Stimulated activated CD4-positive, alpha-beta T cell treated with anti-CD3 and anti-CD28 coated beads, Interleukin-15, amount 100 ng/mL, for 24 hours (primary cell): ENCODE data around the gene RHBDD2.
A peak's percentile ranks its signal among the peaks of the same experiment; 100 is the strongest.

Source experiments
- DNase-seq: peaks from one replicate; pipeline ENCODE4 v3.0.0-alpha.2; 2020

The RHBDD2 gene

DNA sequence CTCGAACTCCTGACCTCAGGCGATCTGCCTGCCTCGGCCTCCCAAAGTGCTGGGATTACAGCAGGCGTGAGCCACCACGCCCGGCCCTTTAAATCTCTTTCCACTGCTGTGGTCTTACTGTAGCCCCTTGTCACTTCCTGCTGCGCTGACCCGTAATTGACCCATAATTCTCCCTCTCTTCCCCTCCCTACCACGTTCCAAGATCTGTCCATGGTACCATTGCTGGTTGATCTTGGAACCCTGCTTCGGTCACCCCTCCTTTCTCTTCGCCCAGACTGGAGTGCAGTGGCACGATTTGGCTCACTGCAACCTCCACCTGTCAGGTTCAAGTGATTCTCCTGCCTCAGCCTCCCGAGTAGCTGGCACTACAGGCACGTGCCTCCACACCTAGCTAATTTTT, 42.6 kb downstream of the RHBDD2 start:
- DNase-seq = no peak

DNA sequence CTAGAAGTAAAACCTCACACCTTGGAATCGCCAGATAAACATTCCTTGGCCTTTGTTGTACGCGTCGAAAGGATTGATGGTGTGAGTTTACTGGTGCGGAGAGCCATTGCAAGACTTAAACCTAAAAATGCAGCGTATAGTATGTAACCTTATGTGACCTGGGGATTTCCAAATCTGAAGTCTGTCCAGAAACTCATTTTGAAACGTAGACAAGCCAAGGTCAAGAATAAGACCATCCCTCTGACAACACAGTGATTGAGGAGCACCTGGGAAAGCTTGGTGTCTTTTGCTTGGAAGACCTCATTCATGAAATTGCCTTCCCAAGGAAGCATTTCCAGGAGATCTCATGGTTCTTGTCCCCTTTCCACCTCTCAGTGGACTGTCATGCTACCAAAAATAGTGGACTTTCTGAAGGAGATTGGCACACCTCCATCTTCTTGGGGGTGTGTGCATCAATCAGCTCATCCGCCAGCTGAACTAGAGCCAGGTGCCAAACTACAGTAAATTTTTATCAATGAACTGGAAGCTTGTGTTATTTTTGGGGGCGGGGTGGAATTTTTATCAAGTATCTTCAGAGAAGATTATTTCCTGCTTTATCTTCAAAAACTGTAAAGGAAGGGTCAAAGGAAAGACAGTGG, 44.3 kb downstream of the RHBDD2 start:
- no peak for DNase-seq

DNA sequence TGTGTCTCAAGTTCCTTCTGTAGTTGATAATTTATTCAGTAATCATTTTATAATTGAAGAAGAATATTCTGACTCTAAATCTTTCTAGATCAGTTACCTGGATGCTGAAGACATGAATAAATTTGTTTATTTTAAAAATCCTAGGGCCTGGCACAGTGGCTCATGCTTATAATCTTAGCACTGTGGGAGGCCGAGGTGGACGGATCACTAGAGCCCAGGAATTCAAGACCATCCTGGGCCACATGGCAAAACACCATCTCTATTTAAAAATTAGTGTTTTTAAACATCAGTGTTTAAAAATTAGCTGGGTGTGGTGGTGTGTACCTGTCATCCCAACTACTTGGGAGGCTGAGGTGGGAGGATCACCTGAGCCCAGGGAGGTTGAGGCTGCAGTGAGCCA, 45.4 kb downstream of the RHBDD2 start:
- no peak for DNase-seq

DNA sequence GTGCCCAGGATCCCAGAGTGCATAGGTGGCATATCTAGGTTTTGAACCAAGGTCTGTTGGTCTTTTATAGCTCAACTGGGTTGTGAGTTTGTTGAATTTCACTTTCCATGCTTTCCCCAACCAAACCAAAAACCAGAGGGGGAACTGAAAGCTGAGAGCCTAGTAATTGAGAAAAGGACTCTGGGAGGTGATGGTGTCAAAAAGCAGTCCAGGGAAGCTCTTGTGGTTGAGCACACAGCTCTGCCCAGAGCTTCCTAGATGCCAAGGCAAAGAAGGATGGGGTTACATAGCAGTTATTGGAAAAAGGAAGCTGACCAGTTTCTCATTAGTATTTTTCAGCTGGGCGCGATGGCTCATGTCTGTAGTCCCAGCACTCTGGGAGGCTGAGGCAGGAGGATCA, 46.1 kb downstream of the RHBDD2 start:
- DNase-seq = no peak

DNA sequence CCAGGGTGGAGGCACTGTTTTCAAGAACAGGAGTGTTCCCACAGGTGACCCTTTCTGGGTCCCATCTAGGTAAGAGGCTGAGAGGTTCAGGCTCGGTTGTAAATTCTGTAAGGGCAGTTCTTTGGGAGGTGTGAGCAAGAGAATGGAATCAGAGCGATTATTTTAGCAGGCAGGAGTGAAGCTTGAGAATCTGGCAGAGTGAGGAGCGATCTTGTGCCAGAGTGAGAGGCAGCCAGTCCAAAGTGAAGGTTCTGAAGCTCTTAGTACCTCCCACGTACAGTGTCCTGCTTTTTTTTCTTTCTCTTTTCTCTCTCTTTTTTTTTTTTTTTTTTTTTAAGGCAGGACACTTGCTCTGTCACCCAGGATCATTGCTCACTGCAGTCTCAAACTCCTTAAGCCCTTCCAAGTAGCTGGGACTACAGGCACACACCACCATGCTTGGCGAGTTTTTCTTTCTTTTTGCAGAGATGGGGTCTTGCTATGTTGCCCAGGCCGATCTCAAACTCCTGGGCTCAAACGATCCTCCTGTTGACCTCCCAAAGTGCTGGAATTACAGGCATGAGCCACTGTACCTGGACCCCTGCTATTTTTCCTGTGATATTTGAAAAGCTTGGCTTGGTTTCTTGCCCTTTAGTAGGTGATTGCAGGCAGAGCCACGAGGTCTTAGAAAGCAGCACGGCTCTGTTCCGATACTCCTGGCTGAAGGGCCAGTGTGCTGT, 47.0 kb downstream of the RHBDD2 start:
- DNase-seq = no peak

DNA sequence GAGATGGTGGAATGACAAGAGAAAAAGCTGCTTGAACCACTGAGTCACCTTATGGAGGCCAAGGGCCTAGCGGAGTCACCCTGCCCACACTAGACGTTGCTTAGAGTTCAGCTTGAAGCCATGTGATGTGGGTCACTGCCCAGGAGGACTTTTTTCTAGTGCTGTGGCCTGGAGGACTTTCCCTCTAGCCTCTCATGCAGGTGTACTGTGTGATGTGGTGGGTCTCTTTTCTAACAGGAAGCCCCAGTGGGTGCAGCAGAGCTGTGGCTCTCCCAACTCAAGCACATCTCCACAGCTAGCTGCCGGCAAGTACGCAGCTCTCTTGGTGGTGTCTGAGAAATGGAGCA, 49.7 kb downstream of the RHBDD2 start:
- DNase-seq = peak; percentile 21

DNA sequence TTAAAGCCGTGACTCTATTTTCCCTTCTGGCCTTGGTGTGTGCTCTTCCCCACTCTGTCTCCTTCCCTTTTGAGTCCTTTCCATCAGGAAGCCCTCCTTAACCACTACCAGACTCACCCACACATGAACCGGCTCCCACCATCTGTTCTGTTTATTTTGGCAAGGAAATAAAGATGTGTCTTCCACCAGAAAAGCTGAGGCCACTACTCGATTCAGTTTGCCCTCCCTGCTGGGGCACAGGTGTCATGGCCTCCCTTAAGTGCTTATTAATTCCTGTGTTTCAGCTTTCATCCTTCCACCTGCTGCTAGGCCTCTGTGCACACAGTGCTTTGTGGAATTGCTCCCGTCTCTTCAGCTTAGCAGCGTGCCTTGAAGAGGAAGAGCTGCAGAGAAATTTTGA, 52.8 kb downstream of the RHBDD2 start:
- no peak for DNase-seq

DNA sequence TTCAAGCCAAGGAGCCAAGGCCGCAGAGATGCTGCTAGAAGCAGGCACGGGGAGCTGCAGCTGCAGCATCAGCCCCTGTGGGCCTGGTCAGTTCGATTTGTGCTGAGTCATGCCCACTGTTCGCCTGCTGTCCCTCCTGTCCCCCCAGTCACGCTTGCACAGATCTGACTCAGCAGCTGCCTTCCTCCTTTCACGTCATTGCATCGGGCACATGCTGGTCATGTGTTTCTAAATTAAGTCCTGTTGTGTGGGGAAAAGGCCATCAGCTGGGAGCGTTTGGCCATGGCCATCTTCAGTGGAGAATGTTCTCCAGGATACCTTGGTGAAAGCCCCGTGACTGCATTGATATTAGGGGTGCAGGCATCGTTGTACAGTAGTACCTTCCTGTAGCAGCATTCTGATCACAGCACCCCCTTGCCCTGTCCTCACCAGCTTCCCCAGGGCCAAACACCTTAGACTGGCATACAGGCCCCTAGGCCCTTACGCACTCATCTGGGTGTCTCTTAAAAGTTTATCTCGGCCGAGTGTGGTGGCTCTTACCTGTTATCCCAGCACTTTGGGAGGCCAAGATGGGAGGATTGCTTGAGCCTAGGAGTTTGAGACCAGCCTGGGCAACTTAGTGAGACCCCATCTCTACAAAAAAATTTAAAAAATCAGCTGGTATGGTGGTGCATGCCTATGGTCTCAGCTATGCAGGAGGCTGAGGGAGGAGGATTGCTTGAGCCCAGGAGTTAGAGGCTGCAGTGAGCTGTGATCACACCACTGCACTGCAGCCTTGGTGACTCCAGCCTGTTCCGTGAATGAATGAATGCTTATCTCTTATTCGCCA, 59.3 kb downstream of the RHBDD2 start:
- DNase-seq = no peak
